HCT116 (cell line): ENCODE data around the gene WDR5. TPM values are rescaled to one million over a fixed set of nuclear protein-coding genes. Genes with fewer than 3 reads are reported as not detected.

Experiments
- ATAC-seq: fragments of 200-7000 bp; cut with Tn5 transposase; 2 replicates; pipeline ENCODE4 v1.9.1; 2020; ENCODE audit warnings: mild to moderate bottlenecking, moderate library complexity
- BruUV-seq: library from RNA; stranded (reverse); fragments of 400-500 nt; replicated peaks from 2 replicates; lab custom pipeline; 2021; lab: Mats Ljungman, UMichigan
- CTCF ChIA-PET: fragments of 300-600 bp; sonication (Branson Sonifier 250); formaldehyde crosslinking; loops from one replicate; lab custom pipeline; 2021; ENCODE audit warnings: antibody characterized with exemption; lab: Charles Lee
- POLR2A ChIA-PET: fragments of 300-600, 350-600 bp; sonication (Branson Sonifier 250); formaldehyde crosslinking; loops from one replicate; lab custom pipeline; 2021; ENCODE audit warnings: antibody characterized with exemption; lab: Charles Lee
- RAD21 ChIA-PET, 2 experiments: fragments of 300-600 bp; sonication (Branson Sonifier 250); formaldehyde crosslinking; loops; one replicate each; lab custom pipeline; 2023; ENCODE audit warnings: low total read pairs in 2 of 2; ENCODE audit not compliant: uncharacterized antibody in 2 of 2, unreplicated experiment in 2 of 2, low non-redundant PET in 1 of 2; lab: Charles Lee
- DNase-seq: peaks from one replicate; pipeline ENCODE4 v3.0.0-alpha.2; 2010; ENCODE audit warnings: low read depth, low spot score
- H2AFZ ChIP-seq: fragments of 200-600 bp; shearing (Covaris generic), sonication (generic); 2 replicates; pipeline ENCODE4 v1.6.1; 2017; ENCODE audit warnings: low read depth, mixed run types, mixed read lengths, antibody characterized with exemption, low read length; ENCODE audit not compliant: poor library complexity, severe bottlenecking
- H3K27ac ChIP-seq: 2 replicates; pipeline ENCODE4 v1.5.1; 2012; ENCODE audit warnings: low read depth, low read length
- H3K27me3 ChIP-seq: fragments of 200-600 bp; sonication (generic); 2 replicates; pipeline ENCODE4 v1.6.1; 2016; ENCODE audit warnings: mixed run types, low read length, mixed read lengths; ENCODE audit not compliant: insufficient read depth
- H3K36me3 ChIP-seq, 2 experiments: fragments of 200-500 bp in 1 of 2; fragments of 200-600 bp in 1 of 2; sonication (Bioruptor generic) in 1 of 2; sonication (generic) in 1 of 2; 2 replicates each; pipeline versions ENCODE4 v1.5.1 to v1.6.1; 2014 to 2016; ENCODE audit warnings: low read length in 2 of 2, inconsistent platforms in 1 of 2, mixed read lengths in 1 of 2, mixed run types in 1 of 2; ENCODE audit not compliant: insufficient read depth in 2 of 2, control insufficient read depth in 1 of 2
- H3K4me1 ChIP-seq, 2 experiments: fragments of 200-600 bp in 1 of 2; sonication (generic) in 1 of 2; 2 replicates each; pipeline versions ENCODE4 v1.5.1 to v1.6.1; 2012 to 2017; ENCODE audit warnings: low read length in 2 of 2, inconsistent platforms in 1 of 2, mild to moderate bottlenecking in 1 of 2, mixed read lengths in 1 of 2, mixed run types in 1 of 2, moderate library complexity in 1 of 2; ENCODE audit not compliant: insufficient read depth in 2 of 2, control insufficient read depth in 1 of 2
- H3K4me2 ChIP-seq: fragments of 200-600 bp; sonication (generic); 2 replicates; pipeline ENCODE4 v1.6.1; 2017; ENCODE audit warnings: mixed run types, low read length, mixed read lengths
- H3K4me3 ChIP-seq, 2 experiments: fragments of 200-600 bp in 1 of 2; sonication (generic) in 1 of 2; replicated peaks in 1 of 2; 2 replicates each; pipeline ENCODE4 v1.5.1; 2011 to 2016; ENCODE audit warnings: low read length in 2 of 2, control low read depth in 1 of 2, low read depth in 1 of 2, mild to moderate bottlenecking in 1 of 2, mixed read lengths in 1 of 2, mixed run types in 1 of 2
- H3K79me2 ChIP-seq: fragments of 200-600 bp; sonication (generic); 2 replicates; pipeline ENCODE4 v1.6.1; 2017; ENCODE audit warnings: mild to moderate bottlenecking, mixed run types, low read length, moderate library complexity, mixed read lengths; ENCODE audit not compliant: insufficient read depth
- H3K9ac ChIP-seq: fragments of 200-600 bp; sonication (generic); 2 replicates; pipeline ENCODE4 v1.6.1; 2016; ENCODE audit warnings: low read length, mixed read lengths
- H3K9me2 ChIP-seq: fragments of 200-600 bp; sonication (generic), shearing (Covaris generic); 2 replicates; pipeline ENCODE4 v1.6.1; 2017; ENCODE audit warnings: mixed run types, mild to moderate bottlenecking, moderate library complexity; ENCODE audit not compliant: insufficient read depth
- H3K9me3 ChIP-seq, 2 experiments: fragments of 200-500 bp in 1 of 2; fragments of 200-600 bp in 1 of 2; sonication (Bioruptor generic) in 1 of 2; sonication (generic) in 1 of 2; 2 replicates each; pipeline ENCODE4 v1.6.1; 2014 to 2017; ENCODE audit warnings: low read length in 2 of 2, mixed read lengths in 2 of 2, inconsistent platforms in 1 of 2, low read depth in 1 of 2, mild to moderate bottlenecking in 1 of 2, mixed run types in 1 of 2, moderate library complexity in 1 of 2; ENCODE audit not compliant: control insufficient read depth in 1 of 2, insufficient read depth in 1 of 2
- H4K20me1 ChIP-seq: fragments of 200-600 bp; sonication (generic), shearing (Covaris generic); 2 replicates; pipeline ENCODE4 v1.6.1; 2017; ENCODE audit warnings: mixed run types, mild to moderate bottlenecking, moderate library complexity; ENCODE audit not compliant: insufficient read depth
- CBX3 ChIP-seq: IDR thresholded peaks from 2 replicates; pipeline ENCODE4 v1.6.1; 2012; ENCODE audit warnings: low read depth
- CEBPB ChIP-seq: IDR thresholded peaks from 2 replicates; pipeline ENCODE4 v1.6.1; 2012; ENCODE audit warnings: low read depth
- EGR1 ChIP-seq: IDR thresholded peaks from 2 replicates; pipeline ENCODE4 v1.6.1; 2012; ENCODE audit warnings: low read depth
- ELF1 ChIP-seq: IDR thresholded peaks from 2 replicates; pipeline ENCODE4 v1.6.1; 2012; ENCODE audit warnings: low read depth, borderline replicate concordance
- EZH2phosphoT487 ChIP-seq: fragments of 200-600 bp; IDR thresholded peaks from 2 replicates; pipeline ENCODE4 v1.6.1; 2018; ENCODE audit warnings: antibody characterized with exemption, borderline replicate concordance
- FOSL1 ChIP-seq: IDR thresholded peaks from 2 replicates; pipeline ENCODE4 v1.6.1; 2012; ENCODE audit warnings: low read depth
- JUND ChIP-seq: IDR thresholded peaks from 2 replicates; pipeline ENCODE4 v1.6.1; 2012
- POLR2A ChIP-seq: IDR thresholded peaks from 2 replicates; pipeline ENCODE4 v1.7.0; 2011; ENCODE audit warnings: borderline replicate concordance; ENCODE audit not compliant: insufficient read depth, insufficient read length; ENCODE audit errors: extremely low read depth
- RAD21 ChIP-seq: IDR thresholded peaks from 2 replicates; pipeline ENCODE4 v1.6.1; 2012; ENCODE audit warnings: low read depth, mild to moderate bottlenecking
- SIN3A ChIP-seq: IDR thresholded peaks from 2 replicates; pipeline ENCODE4 v1.6.1; 2012; ENCODE audit warnings: low read depth
- SP1 ChIP-seq: IDR thresholded peaks from 2 replicates; pipeline ENCODE4 v1.6.1; 2012; ENCODE audit warnings: low read depth
- SRF ChIP-seq: IDR thresholded peaks from 2 replicates; pipeline ENCODE4 v1.6.1; 2012; ENCODE audit warnings: low read depth
- TCF7L2 ChIP-seq: IDR thresholded peaks from 2 replicates; pipeline ENCODE4 v1.7.0; 2011; ENCODE audit warnings: borderline replicate concordance, inconsistent platforms; ENCODE audit not compliant: insufficient read depth, insufficient read length; ENCODE audit errors: extremely low read depth
- YY1 ChIP-seq: IDR thresholded peaks from 2 replicates; pipeline ENCODE4 v1.6.1; 2011; ENCODE audit warnings: low read length, low read depth, moderate library complexity, mild to moderate bottlenecking; ENCODE audit not compliant: insufficient replicate concordance; ENCODE audit errors: extremely low read depth
- ZFX ChIP-seq: fragments of 450-650 bp; IDR thresholded peaks from 2 replicates; pipeline ENCODE4 v1.6.1; 2017
- ZNF274 ChIP-seq: fragments of 200-500 bp; sonication (Bioruptor generic); IDR thresholded peaks from 2 replicates; pipeline ENCODE4 v1.6.1; 2014; ENCODE audit warnings: mild to moderate bottlenecking, low read depth, low read length, inconsistent platforms
- intact Hi-C: fragments of 100-400 bp; cut with micrococcal nuclease; formaldehyde crosslinking; loops from 2 replicates; pipeline ENCODE4 v1.10.0; 2022
- total RNA-seq: library from RNA; stranded (reverse); gene quantifications from one replicate; pipeline ENCODE4 v1.2.1, GENCODE V29; 2021; ENCODE audit not compliant: unreplicated experiment
- TF ChIP-seq, protein P1 (sequence below), 3 experiments: fragments of 200-600 bp in 1 of 3; sonication (generic) in 1 of 3; IDR thresholded peaks in 2 of 3; conservative IDR thresholded peaks in 1 of 3; 2 replicates each; pipeline ENCODE4 v1.5.1; 2012 to 2017; ENCODE audit warnings: low read depth in 2 of 3, low read length in 2 of 3, antibody characterized with exemption in 1 of 3, borderline replicate concordance in 1 of 3, control low read depth in 1 of 3, mild to moderate bottlenecking in 1 of 3, mixed read lengths in 1 of 3, mixed run types in 1 of 3, moderate library complexity in 1 of 3; ENCODE audit not compliant: insufficient read depth in 1 of 3
- TF ChIP-seq, protein P2 (sequence below): IDR thresholded peaks from 2 replicates; pipeline ENCODE4 v1.6.1; 2012

Gene WDR5
- total RNA-seq, 1 experiment from 2014 or later = 55.8 TPM

DNA sequence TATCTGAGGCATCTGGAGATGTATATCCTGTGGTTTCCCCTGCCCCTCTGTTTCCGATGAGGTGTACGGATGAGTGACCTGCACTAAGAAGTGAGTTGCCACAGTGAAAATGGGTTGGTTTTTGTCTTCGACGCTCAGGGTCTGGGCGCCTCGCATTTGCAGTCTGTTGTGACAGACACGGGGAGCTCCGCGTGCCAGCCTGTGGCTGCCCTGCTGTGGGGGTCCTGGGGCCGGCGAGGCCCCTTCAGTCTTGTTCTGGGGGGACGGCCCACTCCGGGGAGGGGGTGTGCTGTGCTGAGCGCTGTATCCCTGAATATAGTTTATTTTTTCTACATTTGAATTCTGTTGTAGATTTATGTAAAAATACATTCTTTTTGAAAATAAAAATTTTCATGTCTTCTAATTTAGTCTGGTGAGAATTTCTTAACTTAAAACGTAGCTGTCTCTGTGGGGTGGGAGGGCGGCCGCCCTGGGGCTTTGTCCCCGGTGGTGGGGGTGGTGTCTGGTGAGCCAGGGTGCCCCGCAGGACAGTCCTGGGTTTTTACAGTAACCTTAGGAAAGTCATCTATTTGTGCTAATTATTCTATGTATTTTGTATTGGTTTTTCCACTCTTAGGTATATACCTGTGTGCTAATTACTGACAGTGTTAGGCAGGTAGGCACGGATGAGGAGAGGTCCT, 23.8 kb downstream of the WDR5 start:
- POLR2A ChIA-PET = no interaction called here
- Histone ChIP-seq H3K4me1 (no peaks in the 10 kb centered on the region; a peak in 1 of 4 replicates), H3K9me2 (no peaks in the 10 kb centered on the region), H3K9ac (no peak overlapping the region), H3K27me3 (no peaks in the 10 kb centered on the region), H3K36me3 (peaks cover 20 to 26% of the 10 kb centered on the region in 2 experiments; a peak in 3 of 4 replicates), H3K4me3 (no peak overlapping the region), H3K79me2 (no peaks in the 10 kb centered on the region), H4K20me1 (no peaks in the 10 kb centered on the region), H3K4me2 (no peak overlapping the region), H3K27ac (no peak overlapping the region), H2AFZ (no peak overlapping the region), H3K9me3 (no peaks in the 10 kb centered on the region)
- RAD21 ChIA-PET = no interaction called here
- no peak for TF ChIP-seq RAD21
- TF ChIP-seq CBX3 = no peak
- TF ChIP-seq SIN3A = no peak
- no TSS peak for BruUV-seq
- DNase-seq = no peak
- ATAC-seq = no peak
- intact Hi-C loops = no loop called here
- CTCF ChIA-PET = no interaction called here

DNA sequence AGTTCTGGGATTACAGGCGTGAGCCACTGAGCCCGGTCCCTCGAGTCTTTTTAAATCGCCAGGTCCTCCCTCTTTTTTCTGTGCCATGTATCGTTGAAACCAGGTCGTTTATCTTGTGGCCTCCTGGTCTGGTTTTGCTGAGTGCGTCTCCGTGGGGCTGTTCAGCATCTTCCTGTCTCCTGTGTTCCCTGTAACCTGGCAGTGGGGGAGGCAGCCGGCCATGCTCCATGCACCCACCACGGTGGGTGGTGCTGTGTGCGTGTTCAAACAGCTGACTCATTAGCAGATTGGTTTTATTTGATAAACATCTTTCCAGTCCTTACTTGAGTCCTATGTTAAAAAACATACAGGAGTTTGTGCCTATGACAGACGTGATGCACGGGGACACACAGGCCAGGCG, 25.8 kb downstream of the WDR5 start:
- ChIA-PET POLR2A (no interaction called here), CTCF (no interaction called here), RAD21 (no interaction called here)
- H3K9me2 ChIP-seq = no peaks in the 10 kb centered on the region
- no peaks in the 10 kb centered on the region for H4K20me1 ChIP-seq
- no peak overlapping the region for H3K4me3 ChIP-seq
- H2AFZ ChIP-seq = no peak overlapping the region
- H3K4me1 ChIP-seq = peaks cover 0 to 9% of the 10 kb centered on the region in 2 experiments; a peak in 3 of 4 replicates
- intact Hi-C loops = no loop called here
- no peaks in the 10 kb centered on the region for H3K27me3 ChIP-seq
- no peak overlapping the region for H3K4me2 ChIP-seq
- no TSS peak for BruUV-seq
- H3K9ac ChIP-seq = no peak overlapping the region
- peaks cover 6 to 8% of the 10 kb centered on the region in 2 experiments; a peak in 3 of 4 replicates for H3K36me3 ChIP-seq
- H3K27ac ChIP-seq = no peak overlapping the region
- no peaks in the 10 kb centered on the region for H3K9me3 ChIP-seq
- DNase-seq (no peak), ATAC-seq (no peak)
- no peaks in the 10 kb centered on the region for H3K79me2 ChIP-seq
- TF ChIP-seq ZNF274 (no peak), SRF (no peak), POLR2A (no peak), EGR1 (no peak), YY1 (no peak), SP1 (no peak), ZFX (no peak), JUND (no peak), RAD21 (no peak), ELF1 (no peak), CEBPB (no peak), FOSL1 (no peak), EZH2phosphoT487 (no peak), TCF7L2 (no peak)
- TF ChIP-seq, protein P1, sequence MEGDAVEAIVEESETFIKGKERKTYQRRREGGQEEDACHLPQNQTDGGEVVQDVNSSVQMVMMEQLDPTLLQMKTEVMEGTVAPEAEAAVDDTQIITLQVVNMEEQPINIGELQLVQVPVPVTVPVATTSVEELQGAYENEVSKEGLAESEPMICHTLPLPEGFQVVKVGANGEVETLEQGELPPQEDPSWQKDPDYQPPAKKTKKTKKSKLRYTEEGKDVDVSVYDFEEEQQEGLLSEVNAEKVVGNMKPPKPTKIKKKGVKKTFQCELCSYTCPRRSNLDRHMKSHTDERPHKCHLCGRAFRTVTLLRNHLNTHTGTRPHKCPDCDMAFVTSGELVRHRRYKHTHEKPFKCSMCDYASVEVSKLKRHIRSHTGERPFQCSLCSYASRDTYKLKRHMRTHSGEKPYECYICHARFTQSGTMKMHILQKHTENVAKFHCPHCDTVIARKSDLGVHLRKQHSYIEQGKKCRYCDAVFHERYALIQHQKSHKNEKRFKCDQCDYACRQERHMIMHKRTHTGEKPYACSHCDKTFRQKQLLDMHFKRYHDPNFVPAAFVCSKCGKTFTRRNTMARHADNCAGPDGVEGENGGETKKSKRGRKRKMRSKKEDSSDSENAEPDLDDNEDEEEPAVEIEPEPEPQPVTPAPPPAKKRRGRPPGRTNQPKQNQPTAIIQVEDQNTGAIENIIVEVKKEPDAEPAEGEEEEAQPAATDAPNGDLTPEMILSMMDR (IDR thresholded peaks at IDR 0.05 in 2 of 3, conservative IDR thresholded peaks at IDR 0.05 in 1 of 3; ENCODE audit: borderline replicate concordance in 1 of 3, insufficient read depth in 1 of 3, low read depth in 2 of 3, low read length in 2 of 3) = no peak
- TF ChIP-seq, protein P2, sequence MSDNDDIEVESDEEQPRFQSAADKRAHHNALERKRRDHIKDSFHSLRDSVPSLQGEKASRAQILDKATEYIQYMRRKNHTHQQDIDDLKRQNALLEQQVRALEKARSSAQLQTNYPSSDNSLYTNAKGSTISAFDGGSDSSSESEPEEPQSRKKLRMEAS = no peak
